Rectal smooth muscle tissue (tissue), 1 donor: ENCODE data around the gene ANKRD36.
"Not testable (repeated sequence)": the region's sequence is repeated elsewhere in the genome, so short reads cannot be mapped to it uniquely, and the experiment has no call there.

Experiments
- H3K27ac ChIP-seq: one replicate; pipeline ENCODE4 v1.7.0; 2013; ENCODE audit warnings: low read depth, low read length, inconsistent platforms
- H3K27me3 ChIP-seq: one replicate; pipeline ENCODE4 v1.7.0; 2013; ENCODE audit warnings: low read length; ENCODE audit not compliant: control insufficient read depth, insufficient read depth
- H3K36me3 ChIP-seq: one replicate; pipeline ENCODE4 v1.7.0; 2013; ENCODE audit warnings: low read length; ENCODE audit not compliant: control insufficient read depth, insufficient read depth
- H3K4me1 ChIP-seq: one replicate; pipeline ENCODE4 v1.7.0; 2013; ENCODE audit warnings: low read length; ENCODE audit not compliant: control insufficient read depth, insufficient read depth
- H3K4me3 ChIP-seq: one replicate; pipeline ENCODE4 v1.7.0; 2013; ENCODE audit warnings: low read length
- H3K9ac ChIP-seq: one replicate; pipeline ENCODE4 v1.7.0; 2013; ENCODE audit warnings: low read length

ANKRD36 gene

GRCh38 chr2:97267411-97268074 is 154.6 kb downstream of the ANKRD36 start:
- Histone ChIP-seq H3K4me3 (no peak overlapping the region), H3K27me3 (no peaks in the 10 kb centered on the region), H3K9ac (no peak overlapping the region), H3K36me3 (no peaks in the 10 kb centered on the region), H3K27ac (no peak overlapping the region), H3K4me1 (no peaks in the 10 kb centered on the region)

- not testable (repeated sequence) for H3K36me3 ChIP-seq, H3K27me3 ChIP-seq, H3K4me3 ChIP-seq, H3K4me1 ChIP-seq, H3K9ac ChIP-seq, H3K27ac ChIP-seq
Observed at GRCh38 chr2:97268075-97268591, 155.2 kb downstream of the ANKRD36 start.

- H3K27ac ChIP-seq, H3K4me1 ChIP-seq, H3K4me3 ChIP-seq, H3K9ac ChIP-seq, H3K36me3 ChIP-seq, H3K27me3 ChIP-seq: not testable (repeated sequence)
Observed at GRCh38 chr2:97276232-97276798, 163.4 kb downstream of the ANKRD36 start.

- H3K27ac ChIP-seq, H3K4me3 ChIP-seq, H3K27me3 ChIP-seq, H3K9ac ChIP-seq, H3K36me3 ChIP-seq, H3K4me1 ChIP-seq: not testable (repeated sequence)
Observed at GRCh38 chr2:97285187-97285586, 172.2 kb downstream of the ANKRD36 start.

GRCh38 chr2:97293687-97294086 is 180.7 kb downstream of the ANKRD36 start:
- not testable (repeated sequence) for H3K27me3 ChIP-seq, H3K9ac ChIP-seq, H3K4me1 ChIP-seq, H3K4me3 ChIP-seq, H3K27ac ChIP-seq, H3K36me3 ChIP-seq
